ENCODE measurements around the gene AGO3. TPM values are rescaled to one million over a fixed set of nuclear protein-coding genes. Genes with fewer than 3 reads are reported as not detected.
A peak's percentile ranks its signal among the peaks of the same experiment; 100 is the strongest.

The AGO3 gene
- 10 to 100 TPM; 19.9 to 23.3 (median 21.0) TPM for total RNA-seq

GRCh38 chr1:35930593-35931445 lies at the start of gene AGO3:
TSS of gene AGO3 (plus strand) at chr1:35931105. CDS start at chr1:35931427, 322 bp downstream.
- H3K4me1 ChIP-seq, result peaks cover 8 to 48% (median 47%) of the 10 kb centered on the region in 4 donors
- H3K27me3 ChIP-seq, result no peaks in the 10 kb centered on the region
- TF ChIP-seq, protein P1, sequence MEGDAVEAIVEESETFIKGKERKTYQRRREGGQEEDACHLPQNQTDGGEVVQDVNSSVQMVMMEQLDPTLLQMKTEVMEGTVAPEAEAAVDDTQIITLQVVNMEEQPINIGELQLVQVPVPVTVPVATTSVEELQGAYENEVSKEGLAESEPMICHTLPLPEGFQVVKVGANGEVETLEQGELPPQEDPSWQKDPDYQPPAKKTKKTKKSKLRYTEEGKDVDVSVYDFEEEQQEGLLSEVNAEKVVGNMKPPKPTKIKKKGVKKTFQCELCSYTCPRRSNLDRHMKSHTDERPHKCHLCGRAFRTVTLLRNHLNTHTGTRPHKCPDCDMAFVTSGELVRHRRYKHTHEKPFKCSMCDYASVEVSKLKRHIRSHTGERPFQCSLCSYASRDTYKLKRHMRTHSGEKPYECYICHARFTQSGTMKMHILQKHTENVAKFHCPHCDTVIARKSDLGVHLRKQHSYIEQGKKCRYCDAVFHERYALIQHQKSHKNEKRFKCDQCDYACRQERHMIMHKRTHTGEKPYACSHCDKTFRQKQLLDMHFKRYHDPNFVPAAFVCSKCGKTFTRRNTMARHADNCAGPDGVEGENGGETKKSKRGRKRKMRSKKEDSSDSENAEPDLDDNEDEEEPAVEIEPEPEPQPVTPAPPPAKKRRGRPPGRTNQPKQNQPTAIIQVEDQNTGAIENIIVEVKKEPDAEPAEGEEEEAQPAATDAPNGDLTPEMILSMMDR (IDR thresholded peaks at IDR 0.05), result no peak
- TF ChIP-seq POLR2AphosphoS5 (IDR thresholded peaks at IDR 0.05) (peak; percentile 60 to 85), POLR2A (IDR thresholded peaks at IDR 0.05; ENCODE audit: low read depth) (peak; percentile 38)
- H3K9me3 ChIP-seq, result no peaks in the 10 kb centered on the region
- peak within 1 kb of the TSS; percentile 96 to 99 (median 99) for H3K27ac ChIP-seq (replicated peaks in 1 of 4)
- H3K36me3 ChIP-seq, result no peaks in the 10 kb centered on the region
- WGBS, result 0% methylated on average over 23 of the region's 112 CpGs
- H3K4me3 ChIP-seq, result peak within 1 kb of the TSS; percentile 80 to 96 (median 90)
- DNase-seq (ENCODE audit: extremely low spot score), result peak; percentile 93
- intact Hi-C loops (cut with DNase I), result no loop called here

GRCh38 chr1:35881850-35882273 lies 49.0 kb upstream of the AGO3 start:
- Histone ChIP-seq H3K36me3 (no peaks in the 10 kb centered on the region), H3K27ac (replicated peaks in 1 of 4) (no peak overlapping the region), H3K4me1 (peaks cover 24 to 40% (median 38%) of the 10 kb centered on the region in 4 donors), H3K4me3 (no peak overlapping the region), H3K27me3 (no peaks in the 10 kb centered on the region), H3K9me3 (no peaks in the 10 kb centered on the region)
- TF ChIP-seq POLR2AphosphoS5 (IDR thresholded peaks at IDR 0.05) (no peak), EP300 (IDR thresholded peaks at IDR 0.05) (no peak), POLR2A (IDR thresholded peaks at IDR 0.05; ENCODE audit: low read depth) (no peak)
- TF ChIP-seq, protein P1 (IDR thresholded peaks at IDR 0.05), result no peak
- no peak for DNase-seq (ENCODE audit: extremely low spot score)
- WGBS, result 48% methylated on average over 4 of the region's 4 CpGs
- intact Hi-C loops (cut with DNase I), result no loop called here

- no peaks in the 10 kb centered on the region for H3K36me3 ChIP-seq
- peak overlapping the region; percentile 28 to 86 (median 82) for H3K27ac ChIP-seq (replicated peaks in 1 of 4)
- no peaks in the 10 kb centered on the region for H3K27me3 ChIP-seq
- peaks cover 29 to 46% (median 42%) of the 10 kb centered on the region in 4 donors for H3K4me1 ChIP-seq
- intact Hi-C loops (cut with DNase I), result no loop called here
- DNase-seq (ENCODE audit: extremely low spot score), result no peak
- peak overlapping the region; percentile 87 to 99 (median 95) for H3K4me3 ChIP-seq
- WGBS, result 50% methylated on average over 16 of the region's 16 CpGs
- no peaks in the 10 kb centered on the region for H3K9me3 ChIP-seq
- TF ChIP-seq POLR2A (IDR thresholded peaks at IDR 0.05; ENCODE audit: low read depth) (no peak), POLR2AphosphoS5 (IDR thresholded peaks at IDR 0.05) (no peak), EP300 (IDR thresholded peaks at IDR 0.05) (no peak)
- TF ChIP-seq, protein P1 (IDR thresholded peaks at IDR 0.05), result no peak
These were observed 48.3 kb upstream of the AGO3 start for GRCh38 chr1:35882586-35882944.

DNA sequence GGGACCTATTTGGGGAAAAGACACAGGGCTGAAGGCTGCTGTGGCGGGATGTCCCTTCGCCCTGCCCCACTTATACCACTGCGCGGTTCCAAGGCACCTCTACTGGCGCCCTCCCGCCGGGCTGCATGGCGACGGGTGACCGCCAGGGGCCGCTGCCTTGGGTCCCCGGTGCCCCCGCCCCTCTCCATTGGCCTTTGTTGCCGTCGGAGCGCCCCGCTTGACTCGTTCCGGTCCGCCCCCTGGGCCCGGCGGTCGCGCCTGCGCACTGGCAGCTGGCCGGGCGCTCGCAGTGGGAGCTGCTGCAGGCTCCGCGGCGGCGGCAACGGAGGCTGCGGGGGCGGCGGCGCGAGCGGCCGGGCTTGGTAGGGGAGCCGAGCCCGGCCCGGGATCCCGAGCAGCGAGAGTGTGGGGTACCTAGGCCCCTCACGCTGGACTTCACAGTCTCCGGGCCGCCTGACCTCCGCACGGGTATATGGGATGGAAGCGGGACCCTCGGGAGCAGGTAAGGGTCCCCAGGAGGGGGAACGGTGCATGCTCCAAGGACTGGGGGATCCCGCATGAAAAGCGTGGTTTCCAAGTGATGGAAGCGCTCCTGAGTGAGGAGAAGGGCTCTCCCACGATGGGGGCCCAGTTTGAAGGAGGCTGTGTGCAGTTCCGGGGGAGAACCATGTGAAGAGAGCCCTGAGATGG lies 47.8 kb upstream of the AGO3 start, which contains the start of gene AGO1:
TSS of gene AGO1 (plus strand) at position 265 of the 690 bp plus-strand sequence. CDS start at position 478, 213 bp downstream.
- TF ChIP-seq, protein P1 (IDR thresholded peaks at IDR 0.05), result peak in 2 of 3 experiments; percentile 98 to 99
- TF ChIP-seq POLR2AphosphoS5 (IDR thresholded peaks at IDR 0.05) (peak; percentile 80 to 91), POLR2A (IDR thresholded peaks at IDR 0.05; ENCODE audit: low read depth) (peak; percentile 21), EP300 (IDR thresholded peaks at IDR 0.05) (no peak)
- Histone ChIP-seq H3K36me3 (peaks cover 0 to under 1% (median 0%) of the 10 kb centered on the region in 4 donors), H3K27me3 (no peaks in the 10 kb centered on the region), H3K9me3 (no peaks in the 10 kb centered on the region), H3K27ac (replicated peaks in 1 of 4) (peak within 1 kb of the TSS; percentile 82 to 86 (median 84)), H3K4me3 (peak within 1 kb of the TSS; percentile 87 to 99 (median 95)), H3K4me1 (peaks cover 29 to 46% (median 42%) of the 10 kb centered on the region in 4 donors)
- WGBS, result 0% methylated on average over 9 of the region's 58 CpGs
- intact Hi-C loops (cut with DNase I), result no loop called here
- peak; percentile 95 for DNase-seq (ENCODE audit: extremely low spot score)
